Neural progenitor cell (in vitro differentiated cells): ENCODE measurements around the gene INSYN2A.

ENCODE experiments used
- EZH2 ChIP-seq: fragments of 200-600 bp; sonication (generic); IDR thresholded peaks from 2 replicates; pipeline ENCODE4 v1.6.1; 2017; ENCODE audit warnings: antibody characterized with exemption, mild to moderate bottlenecking, moderate library complexity
- TF ChIP-seq, protein P1 (sequence below): fragments of 200-600 bp; sonication (generic); IDR thresholded peaks from 2 replicates; pipeline ENCODE4 v1.5.1; 2017; ENCODE audit warnings: antibody characterized with exemption, mild to moderate bottlenecking

DNA sequence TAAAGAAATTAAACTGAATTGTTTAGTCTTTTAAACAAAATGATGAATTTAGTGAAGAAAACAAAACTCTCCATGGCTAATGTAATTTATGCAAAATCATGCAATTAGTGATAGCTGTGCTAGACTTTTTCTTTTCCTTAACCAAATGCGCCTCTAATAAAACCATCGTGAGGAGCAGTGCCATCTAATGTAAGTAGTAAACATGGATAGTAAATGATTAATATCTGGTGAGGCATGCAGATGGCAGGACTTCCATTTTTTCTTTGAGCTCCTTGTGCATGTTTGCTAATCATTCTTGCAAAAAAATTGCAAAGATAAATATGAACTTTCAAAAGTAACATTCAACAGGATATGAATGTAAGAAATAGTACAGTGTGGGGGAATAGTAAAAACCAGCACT is 2.3 kb downstream of the INSYN2A start:
- TF ChIP-seq, protein P1, sequence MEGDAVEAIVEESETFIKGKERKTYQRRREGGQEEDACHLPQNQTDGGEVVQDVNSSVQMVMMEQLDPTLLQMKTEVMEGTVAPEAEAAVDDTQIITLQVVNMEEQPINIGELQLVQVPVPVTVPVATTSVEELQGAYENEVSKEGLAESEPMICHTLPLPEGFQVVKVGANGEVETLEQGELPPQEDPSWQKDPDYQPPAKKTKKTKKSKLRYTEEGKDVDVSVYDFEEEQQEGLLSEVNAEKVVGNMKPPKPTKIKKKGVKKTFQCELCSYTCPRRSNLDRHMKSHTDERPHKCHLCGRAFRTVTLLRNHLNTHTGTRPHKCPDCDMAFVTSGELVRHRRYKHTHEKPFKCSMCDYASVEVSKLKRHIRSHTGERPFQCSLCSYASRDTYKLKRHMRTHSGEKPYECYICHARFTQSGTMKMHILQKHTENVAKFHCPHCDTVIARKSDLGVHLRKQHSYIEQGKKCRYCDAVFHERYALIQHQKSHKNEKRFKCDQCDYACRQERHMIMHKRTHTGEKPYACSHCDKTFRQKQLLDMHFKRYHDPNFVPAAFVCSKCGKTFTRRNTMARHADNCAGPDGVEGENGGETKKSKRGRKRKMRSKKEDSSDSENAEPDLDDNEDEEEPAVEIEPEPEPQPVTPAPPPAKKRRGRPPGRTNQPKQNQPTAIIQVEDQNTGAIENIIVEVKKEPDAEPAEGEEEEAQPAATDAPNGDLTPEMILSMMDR = no peak
- TF ChIP-seq EZH2 = no peak
